Fibroblast of lung (primary cell): ENCODE measurements around the gene ARL5C.

ENCODE experiments used
- CTCF ChIP-seq, 2 donors: IDR thresholded peaks in 1 of 2; conservative IDR thresholded peaks in 1 of 2; 1 replicate in 1 of 2; 2 replicates in 1 of 2; pipeline ENCODE4 v1.5.1; 2011 to 2012; ENCODE audit warnings: low read length in 2 of 2, control low read depth in 1 of 2, inconsistent platforms in 1 of 2, low read depth in 1 of 2, mild to moderate bottlenecking in 1 of 2
- EZH2 ChIP-seq: IDR thresholded peaks from 2 replicates; pipeline ENCODE4 v1.5.1; 2012; ENCODE audit warnings: low read length, control low read depth, mild to moderate bottlenecking; ENCODE audit errors: missing control alignments

GRCh38 chr17:39138431-39139160, 27.4 kb downstream of the ARL5C start:
- no peak for TF ChIP-seq CTCF (conservative IDR thresholded peaks at IDR 0.05 in 1 of 2, IDR thresholded peaks at IDR 0.05 in 1 of 2; ENCODE audit: low read depth in 1 of 2, low read length in 2 of 2)
- no peak for TF ChIP-seq EZH2
